HG03135 (cell line): ENCODE results near the gene LBHD2.
A peak's percentile ranks its signal among the peaks of the same experiment; 100 is the strongest.

Source experiments
- ATAC-seq: cut with Tn5 transposase; IDR thresholded peaks from one replicate; pipeline ENCODE4 v1.9.1; 2021; ENCODE audit warnings: mild to moderate bottlenecking, moderate library complexity; ENCODE audit not compliant: unreplicated experiment

Gene LBHD2

DNA sequence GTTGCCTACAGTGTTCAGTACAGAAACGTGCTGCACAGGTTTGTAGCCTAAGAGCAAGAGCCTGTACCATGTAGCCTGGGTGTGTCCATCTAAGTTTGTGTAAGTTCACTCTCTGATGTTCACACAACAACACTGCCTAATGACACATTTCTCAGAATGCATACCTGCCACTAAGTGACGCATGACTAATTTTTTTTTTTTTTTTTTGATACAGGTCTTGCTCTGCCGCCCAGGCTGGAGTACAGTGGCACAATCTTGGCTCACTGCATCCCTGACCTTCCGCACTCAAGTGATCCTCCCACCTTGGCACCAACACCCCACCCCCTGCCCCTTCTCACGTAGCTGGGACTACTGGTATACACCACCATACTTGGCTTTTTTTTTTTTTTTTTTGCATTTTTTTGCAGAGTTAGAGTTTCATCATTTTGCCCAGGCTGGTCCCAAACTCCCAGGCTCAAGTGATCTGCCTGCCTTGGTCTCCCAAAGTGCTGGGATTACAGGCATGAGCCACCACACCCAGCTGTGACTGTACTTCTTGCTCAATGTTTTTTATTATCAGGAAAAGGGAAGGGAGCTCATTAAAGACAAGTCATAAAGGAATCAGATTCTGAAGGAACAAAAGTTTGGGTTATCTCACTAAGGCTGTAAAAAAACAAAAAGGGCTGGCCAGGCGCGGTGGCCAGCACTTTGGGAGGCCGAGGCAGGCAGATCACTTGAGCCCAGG, 16.6 kb upstream of the LBHD2 start:
- ATAC-seq, result no peak

DNA sequence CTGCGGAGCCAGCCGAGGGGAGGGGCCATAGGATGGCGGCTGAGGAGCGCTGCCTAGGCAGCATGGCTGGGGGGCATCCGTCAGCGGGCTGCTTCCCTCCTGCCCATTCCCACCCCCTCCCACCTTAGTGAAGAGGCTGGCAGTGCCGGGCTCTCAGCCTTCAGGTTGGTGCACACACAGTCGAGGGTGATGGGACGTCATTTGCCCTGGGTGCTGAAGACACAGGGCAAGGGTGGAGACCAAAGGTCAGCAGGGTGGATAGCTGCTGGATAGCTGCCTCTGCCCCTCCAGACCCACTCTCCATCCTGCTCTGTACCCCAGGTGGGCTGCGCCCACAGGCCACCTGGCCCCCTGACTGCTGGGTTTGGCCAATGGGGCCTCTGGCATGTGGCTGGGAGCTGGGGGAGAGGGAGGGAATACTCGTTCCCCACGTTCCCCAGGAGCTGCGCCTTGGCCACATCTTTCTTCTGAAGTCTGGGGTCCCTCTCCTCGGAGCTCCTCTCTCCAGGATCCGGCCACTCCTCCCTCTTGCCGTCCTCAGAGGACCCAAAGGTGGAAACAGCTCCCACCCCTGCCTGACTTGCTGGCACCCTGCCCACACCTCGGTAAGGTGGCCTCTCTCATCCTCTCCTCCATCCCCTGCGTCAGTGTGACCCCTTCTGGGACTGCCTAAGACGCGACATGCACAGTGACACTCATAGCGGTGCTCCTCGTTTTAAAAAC, 15.5 kb upstream of the LBHD2 start:
- no peak for ATAC-seq

DNA sequence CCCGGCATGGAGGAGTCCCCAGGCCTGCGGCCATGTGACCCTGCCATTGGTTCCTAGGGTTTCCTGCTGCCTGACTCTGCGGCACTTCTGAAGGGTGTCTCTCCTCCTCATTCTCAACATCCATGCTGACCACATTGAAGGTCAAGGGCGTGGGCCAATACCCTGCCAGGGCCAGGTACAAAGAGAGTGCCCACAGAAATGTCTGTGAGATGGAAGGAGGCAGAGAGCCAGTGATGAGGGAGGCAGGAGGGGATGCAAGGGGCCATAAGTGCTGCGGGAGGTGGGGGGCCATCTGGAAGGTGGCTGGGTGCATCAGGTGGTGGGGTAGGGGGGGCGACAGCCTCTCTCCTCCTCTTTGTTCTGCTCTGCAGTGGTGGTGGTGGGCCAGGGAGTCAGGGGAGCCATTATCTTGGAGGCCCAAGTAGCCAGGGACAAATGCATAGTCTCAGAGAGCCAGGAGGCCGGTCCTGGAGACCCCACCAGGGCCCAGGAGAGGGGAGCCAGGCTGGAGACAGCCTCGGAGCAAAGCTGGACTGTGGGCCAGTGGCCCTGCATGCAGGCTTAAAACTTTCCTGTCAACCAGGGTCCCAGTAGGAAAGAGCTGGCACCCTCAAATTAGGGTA, 13.6 kb upstream of the LBHD2 start:
- ATAC-seq, result no peak

DNA sequence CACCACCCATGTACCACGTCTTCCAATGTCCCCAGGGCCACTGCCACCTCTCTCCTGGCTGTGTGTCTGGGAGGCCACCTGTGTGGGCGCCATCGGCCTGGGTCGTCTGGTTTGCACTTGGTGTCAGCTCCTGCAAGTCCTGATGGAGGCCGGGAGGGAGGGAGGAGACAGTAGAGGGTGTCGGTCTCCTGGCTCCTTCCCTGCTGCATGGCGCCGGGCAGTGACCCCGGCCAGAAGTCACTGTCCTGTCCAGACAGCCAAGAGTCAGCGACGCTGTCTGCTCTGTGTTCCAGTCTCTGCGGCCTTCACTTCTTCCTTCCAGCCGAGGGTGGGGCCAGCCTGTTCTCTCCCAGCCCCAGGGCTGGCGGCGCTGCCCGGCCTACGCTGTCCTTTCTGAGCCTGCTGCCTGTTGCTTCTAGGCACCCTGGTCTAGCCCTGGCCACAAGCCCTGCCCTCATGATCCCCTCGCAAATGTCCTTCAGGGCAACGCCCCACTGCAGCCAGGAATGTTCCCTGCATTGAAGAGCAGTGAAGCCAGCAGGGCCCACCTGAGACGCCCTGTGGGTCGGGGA, 13.0 kb upstream of the LBHD2 start:
- ATAC-seq, result no peak

DNA sequence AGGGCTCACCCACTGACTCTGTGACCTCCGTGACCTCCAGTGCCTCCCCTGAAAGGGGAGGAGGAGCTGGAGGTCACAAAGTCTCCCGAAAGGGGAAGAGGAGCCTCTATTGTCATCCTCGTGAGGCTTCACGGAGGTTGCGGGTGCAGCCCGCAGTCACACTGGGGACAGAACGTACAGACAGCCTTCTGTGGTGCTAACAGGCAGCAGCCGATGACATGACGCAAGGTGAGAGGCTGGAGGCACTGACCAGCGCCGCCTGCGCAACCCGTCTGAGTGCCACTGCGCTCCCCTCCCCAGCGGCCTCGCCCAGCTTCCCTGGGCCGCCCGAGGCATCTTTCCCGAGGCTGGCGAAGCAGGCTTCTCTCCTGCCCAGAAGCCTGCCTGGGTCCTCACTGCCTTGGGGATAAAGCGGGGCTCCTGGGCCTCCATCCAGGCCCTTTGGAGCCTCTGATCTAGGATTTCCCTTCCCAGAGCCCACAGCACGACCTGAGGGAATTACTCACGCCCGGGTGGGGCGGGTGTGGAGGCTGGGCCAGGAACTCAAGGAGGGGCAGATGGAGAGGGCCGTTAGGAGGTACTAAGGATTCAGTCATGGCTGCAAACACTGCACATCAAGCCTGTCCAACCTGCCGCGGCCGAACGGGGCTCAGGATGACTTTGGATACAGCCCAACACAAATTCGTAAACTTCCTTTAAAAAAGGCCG, 12.3 kb upstream of the LBHD2 start:
- no peak for ATAC-seq

DNA sequence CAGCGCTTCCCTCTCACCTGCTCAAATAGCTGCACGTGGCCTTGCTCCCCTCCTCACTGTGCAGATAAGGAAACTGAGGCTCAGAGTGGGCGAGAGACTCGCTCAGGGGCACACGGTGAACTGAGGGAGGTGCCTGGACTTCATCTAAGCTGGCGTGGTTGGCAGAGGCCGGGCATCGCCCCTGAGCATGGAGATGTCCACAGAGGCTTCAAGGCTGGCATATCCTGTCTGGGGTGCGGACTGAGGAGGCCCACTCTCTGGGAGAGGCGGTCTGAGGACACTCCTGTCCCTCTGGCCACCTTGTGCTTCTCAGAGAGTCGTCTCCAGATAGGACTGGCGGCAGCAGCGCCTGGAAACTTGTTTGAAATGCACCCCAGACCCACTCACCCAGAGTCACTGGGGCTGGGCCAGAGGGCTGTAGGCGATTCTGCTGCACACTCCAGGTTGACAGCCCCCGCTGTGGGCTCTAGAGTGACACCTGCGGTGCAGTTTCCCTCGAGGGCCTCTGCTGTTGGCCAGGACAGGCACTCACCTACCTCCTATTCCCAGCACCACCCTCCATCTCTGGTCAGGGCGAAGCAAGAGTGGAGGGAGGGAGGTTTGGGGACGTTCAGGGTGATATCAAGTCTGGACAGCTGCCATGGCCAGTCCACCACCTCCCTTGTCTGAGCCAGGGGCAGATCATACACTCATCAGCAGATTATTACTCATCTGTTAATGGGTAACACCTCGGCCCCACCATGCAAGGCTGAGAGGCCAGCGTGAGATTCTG, 11.2 kb upstream of the LBHD2 start:
- ATAC-seq, result no peak

DNA sequence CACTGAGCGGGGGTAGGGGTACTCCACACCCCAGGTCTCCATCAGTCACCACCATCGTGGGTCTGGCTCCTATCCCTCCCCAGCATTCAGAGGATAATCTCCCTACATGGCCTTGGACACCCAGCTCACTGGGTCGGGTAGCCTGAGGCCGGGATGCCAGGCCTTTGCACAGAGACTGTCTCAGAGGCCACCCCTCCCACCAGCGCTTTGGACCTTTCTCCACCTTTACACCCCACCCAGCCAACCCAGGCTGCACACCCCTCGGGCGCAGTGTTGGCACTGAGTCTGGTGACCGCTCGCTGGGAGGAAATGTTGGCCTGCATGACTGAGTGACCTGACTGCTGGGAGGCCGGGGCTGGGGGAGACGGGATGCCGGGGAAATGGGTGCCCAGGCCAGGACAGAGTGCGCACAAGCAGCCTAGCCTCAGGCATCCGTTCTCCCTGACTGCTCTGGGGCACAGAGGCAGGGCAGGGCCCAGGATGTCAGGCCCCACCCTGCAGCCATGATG, 10.6 kb upstream of the LBHD2 start:
- ATAC-seq, result no peak

DNA sequence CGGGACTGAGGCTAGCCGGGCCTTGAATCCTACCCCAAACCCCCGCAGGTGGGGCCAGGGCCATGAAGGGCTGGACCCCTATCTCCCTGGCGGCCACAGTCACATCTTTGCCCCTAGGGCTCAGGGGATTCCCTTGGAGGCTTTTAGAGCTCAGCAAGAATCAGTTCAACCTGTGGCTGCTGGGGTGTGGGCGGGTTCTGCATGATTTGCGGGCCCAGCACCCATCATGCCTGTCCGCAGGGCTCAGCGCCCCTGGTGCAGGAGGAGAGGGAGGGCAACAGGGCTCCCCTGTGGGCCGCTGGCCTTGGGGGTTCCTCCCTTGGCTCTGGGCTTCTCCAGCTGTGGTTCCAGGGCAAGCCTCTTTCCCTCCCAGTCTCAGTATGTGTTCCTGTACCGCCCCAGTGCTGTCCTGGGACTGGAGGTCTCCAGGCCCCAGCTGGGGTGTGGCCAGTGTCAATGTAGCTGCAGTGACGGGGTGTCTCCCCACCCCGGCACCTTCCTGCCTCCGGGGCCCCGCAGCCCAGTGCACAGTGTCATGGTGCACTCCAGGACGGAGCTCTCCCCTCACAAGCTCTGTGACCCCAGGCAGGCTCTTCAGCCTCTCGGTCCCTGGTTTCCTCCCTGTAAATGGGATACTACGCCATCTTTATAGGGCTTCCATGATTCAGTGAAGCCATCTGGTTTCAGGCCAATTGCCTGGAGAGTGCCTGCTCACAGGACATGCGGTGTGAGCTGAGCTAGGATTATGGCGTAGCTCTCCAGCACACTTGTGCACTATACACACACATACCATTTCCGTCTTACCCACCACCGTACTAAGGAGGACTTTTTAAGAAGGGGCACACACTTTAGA, 9.9 kb upstream of the LBHD2 start:
- no peak for ATAC-seq

DNA sequence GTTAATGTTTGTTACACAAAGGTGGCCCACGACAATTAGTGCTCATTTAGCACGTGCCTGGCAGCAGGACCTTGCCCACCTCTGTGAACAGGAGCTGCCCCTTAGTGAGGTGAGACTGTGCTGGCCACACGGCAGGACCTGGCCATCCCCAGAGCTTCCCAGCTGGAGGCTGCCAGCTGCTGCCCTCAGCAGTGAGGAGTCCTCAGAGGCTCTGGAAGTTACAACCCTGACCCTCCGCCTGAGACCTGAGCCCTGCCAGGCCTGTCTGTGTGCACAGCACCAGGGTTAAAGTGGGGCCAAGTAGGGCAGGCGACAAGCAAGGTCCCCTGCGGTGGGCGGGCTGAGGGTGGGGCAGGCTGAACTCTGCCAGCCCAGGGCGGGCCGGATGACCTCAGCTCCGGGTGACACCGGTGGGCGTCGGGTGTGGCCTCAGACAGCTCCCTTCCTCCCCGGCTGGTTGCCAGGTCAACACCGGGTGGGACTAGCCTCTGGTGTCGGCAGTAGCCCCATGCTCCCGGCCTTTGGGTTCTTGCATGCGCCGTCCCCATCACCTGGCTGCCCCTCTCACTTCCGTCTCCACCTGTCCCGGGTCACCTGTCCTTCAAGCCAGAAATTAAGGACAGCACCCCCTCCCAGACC, 9.2 kb upstream of the LBHD2 start:
- no peak for ATAC-seq

DNA sequence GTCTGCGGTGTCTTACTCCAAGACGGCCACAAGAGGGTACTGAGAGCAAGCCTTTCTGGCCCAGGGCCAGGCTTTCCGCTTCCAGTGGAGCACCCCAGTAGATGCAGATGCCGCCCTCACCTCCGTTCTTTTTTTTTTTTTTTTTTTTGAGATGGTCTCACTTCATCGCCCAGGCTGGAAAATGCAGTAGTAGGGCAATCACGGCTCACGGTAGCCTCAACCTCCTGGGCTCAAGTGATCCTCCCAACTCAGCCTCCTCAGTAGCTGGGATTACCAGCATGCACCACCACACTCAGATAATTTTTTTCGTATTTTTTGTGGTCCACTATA, 5.6 kb upstream of the LBHD2 start:
- ATAC-seq, result peak; percentile 47

DNA sequence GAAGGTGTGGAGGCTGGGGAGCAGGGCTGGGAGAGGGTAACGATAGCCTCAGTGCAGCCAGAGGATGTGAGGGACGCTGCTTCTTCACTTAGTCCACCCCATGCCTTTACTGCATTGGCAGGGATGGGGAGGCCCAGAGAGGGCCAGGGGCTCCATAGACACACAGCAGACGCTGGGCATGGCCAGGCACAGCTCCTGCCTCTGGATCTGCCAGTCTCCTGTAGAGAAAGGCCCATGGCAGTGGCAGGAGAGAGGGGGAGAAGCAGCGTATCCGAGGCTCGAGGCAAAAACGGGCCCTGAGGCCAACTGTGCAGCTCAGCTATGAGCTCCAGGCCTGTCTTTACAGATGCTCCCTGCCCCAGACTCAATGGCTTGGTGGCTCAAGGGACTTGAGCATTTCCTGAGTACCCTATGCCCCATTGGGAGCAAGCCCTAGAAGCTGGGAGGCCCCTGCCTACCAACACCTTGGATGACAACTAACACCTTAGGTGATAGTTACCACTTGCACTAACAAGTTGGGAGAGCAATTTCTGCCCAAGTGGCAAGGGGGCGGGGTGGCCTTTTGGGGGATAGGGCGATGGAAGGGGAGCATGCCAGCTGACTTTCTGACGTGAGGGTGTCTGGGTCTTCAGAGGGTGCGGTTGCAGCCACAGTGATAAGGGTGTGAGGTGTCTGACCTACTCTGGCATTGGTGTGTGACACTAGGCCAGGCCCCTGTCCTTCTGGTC, 5.0 kb upstream of the LBHD2 start:
- no peak for ATAC-seq

DNA sequence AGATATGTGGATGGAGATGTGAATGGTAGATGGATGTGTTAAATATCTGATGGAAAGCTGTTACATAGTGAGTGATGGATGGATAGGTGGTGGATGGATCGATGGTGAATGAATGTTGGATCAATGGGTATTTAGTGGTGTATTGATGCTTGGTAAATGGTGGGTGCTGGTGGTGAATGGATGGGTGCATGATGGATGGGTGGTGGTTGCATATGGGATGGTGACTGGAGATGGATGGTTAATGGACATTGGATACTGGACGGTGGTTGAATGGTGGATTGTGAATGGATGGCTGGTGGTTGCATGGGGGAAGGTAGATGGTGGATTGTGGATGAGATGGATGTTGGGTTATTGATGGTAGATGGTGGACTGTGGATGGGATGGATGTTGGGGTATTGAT, 2.1 kb upstream of the LBHD2 start:
- ATAC-seq, result no peak

DNA sequence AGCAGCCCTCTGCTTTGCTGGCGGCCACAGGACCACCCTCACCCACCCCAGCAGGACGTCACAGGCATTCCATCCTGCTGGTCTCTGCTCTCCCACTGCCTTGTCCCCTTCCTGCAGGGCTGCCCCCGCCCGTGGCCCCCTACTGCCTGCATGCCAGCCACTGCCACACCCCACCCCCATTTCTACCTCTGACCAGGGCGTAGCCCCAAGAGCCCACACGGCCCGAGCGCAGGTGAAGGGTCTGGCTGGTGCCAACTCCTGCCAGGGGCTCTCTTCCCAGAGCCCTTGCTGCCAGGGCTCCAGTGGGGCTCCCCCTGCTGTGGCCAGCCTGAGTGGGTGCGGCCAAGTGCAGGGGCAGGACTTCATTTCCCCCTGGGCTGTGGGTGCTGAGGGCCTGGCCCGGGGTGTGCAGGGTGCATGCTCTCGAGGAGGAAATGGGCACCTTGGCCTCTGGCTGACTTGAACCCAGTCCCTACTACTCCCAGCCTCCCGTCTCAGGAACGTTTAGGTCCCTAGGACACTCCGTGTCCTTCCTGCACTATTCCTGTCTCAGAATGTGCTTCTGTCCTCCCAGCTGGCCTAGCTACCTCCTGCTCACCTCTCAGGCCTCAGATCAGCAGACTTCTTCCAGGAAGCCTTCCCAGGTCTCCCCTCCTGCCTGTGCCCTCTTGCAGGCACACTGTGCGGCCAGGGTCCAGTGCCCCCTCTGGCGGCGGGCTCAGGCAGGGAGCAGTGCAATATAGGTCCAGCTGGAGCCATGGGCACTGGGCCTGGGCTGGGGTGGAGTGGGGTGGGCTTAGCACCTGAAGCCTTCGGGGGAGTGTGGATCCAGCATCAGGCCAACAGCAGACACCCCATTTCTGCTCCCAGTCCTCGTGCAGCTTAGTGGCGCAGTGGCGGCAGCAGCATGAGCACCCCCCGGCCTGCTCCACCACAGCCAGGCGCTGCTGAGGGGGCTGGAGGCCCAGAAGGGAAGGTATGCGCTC, 1.4 kb downstream of the LBHD2 start:
- ATAC-seq, result no peak

DNA sequence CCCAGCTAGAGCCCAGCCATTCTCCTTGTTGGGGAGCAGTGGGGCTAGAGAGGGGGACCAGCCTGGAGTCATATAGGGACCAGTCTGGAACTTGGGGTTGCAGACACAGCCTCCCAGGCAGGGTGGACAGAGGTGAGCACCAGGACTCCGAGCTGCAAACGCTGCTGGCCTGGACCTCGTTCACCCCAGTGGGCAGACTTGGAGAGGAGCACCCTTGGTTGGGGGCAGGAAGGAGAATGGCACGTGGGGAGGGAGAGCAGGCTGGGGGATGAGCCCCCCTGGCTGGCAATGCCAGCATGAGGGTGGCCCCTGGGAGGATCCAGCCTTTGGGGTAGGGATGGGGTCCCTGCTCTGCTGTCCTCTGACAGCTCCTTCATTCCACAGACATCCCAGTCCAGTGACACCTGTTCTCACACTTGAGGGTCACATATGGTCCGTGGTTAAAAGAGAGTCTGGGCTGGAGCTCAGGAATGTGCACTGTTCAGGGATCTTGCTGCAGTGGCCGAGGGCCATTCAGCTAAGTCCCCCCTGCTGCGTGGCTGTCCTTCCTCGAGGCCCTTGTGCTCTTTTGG, 2.8 kb downstream of the LBHD2 start:
- no peak for ATAC-seq

DNA sequence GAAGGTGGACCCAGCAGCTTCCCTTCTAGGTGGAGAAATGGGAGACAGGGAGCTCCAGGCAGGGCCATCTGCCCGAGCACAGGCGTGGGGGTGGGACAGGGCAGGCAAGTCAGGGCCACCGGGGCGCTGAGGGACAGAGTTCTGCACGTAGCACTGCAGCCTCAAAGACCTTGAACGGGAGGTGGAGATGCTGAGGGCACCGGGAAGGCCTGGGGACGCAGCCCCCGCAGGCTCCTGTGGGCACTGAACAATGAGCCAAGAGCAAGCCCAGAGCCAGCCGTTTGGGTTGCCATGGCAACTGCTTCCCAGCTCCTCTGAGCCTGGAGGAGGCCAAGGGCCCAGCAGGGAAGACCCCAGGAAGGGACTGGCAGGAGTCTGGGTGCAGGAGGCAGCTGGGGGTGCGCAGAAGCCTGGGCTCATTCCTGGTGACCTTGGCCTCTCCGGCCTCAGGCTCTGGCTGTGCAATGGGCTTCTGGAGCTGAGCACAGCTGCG, 3.4 kb downstream of the LBHD2 start:
- ATAC-seq, result no peak

DNA sequence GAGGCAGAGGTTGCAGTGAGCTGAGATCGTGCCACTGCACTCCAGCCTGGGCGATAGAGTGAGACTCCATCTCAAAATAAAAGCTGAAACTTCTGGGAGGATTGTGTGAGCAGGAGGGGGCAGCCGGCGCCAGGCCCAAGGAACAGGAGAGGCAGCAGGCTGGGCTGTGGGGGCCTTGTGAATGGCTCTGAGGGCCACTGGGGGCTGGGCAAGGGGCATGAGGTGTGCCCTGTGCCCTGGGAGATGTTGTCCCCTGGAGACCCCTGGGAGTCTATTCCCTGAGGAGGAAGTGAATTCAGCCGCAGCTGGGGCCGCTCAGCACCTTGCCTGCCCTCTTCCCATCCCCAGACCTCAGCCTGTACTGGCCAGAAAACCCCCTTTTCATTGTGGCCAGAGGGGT, 4.9 kb downstream of the LBHD2 start:
- no peak for ATAC-seq
